ENCODE data around the gene SOX11.

Gene SOX11

DNA sequence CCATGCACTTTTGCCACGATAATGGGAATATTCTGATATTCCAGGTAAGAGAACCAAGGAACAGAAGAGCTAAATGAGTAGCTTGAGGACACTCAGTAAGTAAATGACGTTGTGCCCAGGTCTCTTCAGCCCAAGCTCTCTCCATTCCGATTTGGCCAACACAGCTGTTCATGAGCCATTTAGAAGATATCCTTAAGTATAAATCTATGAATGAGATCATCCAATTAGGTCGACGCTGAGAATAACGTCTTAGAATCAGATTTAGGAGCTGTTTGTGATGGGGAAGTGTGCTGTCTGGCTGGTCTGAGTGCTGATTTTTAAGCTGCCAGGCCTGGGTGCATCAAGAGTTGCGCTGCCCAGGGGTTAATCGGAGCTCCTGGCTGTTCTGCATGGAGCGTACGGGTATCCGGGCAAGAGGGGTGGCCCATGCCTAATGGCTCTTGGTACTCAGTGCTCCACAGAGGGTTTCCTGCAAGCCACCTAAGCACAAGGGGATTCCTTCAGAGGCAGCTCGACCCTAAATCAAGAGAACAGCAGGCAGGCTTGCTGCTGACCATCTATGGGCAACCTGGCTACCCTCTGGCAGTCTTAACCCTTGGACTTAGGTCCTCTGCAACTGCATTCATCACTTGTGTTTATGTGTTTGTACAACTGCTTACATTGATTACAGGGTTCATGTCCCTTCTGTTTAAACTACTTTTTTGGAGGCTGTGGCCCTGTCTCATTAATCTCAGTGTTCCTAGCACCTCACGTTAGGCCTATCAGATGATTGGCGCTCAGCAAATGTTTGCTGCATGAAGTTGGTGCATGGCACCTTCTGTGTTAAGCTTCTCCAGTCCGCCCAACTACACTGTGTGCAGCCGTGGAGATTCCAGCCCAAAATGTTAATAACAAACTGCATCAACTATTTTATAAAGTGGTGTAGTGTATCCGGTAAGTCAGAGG is 31.9 kb downstream of the SOX11 start:
- no peak overlapping the region for H3K4me3 ChIP-seq (ENCODE audit: low read depth, low read length)
- TF ChIP-seq, protein P1, sequence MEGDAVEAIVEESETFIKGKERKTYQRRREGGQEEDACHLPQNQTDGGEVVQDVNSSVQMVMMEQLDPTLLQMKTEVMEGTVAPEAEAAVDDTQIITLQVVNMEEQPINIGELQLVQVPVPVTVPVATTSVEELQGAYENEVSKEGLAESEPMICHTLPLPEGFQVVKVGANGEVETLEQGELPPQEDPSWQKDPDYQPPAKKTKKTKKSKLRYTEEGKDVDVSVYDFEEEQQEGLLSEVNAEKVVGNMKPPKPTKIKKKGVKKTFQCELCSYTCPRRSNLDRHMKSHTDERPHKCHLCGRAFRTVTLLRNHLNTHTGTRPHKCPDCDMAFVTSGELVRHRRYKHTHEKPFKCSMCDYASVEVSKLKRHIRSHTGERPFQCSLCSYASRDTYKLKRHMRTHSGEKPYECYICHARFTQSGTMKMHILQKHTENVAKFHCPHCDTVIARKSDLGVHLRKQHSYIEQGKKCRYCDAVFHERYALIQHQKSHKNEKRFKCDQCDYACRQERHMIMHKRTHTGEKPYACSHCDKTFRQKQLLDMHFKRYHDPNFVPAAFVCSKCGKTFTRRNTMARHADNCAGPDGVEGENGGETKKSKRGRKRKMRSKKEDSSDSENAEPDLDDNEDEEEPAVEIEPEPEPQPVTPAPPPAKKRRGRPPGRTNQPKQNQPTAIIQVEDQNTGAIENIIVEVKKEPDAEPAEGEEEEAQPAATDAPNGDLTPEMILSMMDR (IDR thresholded peaks at IDR 0.05; ENCODE audit: low read depth, low read length), result no peak

DNA sequence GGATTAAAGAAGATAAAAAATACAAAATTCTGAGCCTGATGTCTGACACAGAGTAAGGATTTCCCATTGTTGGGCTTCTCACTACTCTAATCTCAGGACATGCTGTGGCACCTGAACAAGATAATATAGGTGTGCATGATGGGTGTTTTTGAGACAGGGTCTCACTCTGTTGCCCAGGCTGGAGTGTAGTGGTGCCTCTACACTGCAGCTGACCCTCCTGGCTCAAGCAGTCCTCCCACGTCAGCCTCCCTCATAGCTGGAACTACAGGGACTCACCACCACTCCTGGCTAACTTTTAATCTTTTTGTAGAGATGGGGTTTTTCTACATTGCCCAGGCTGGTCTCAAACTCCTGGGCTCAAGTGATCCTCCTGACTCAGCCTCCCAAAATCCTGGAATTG is 32.9 kb downstream of the SOX11 start:
- no peak overlapping the region for H3K4me3 ChIP-seq (ENCODE audit: low read depth, low read length)
- TF ChIP-seq, protein P1 (IDR thresholded peaks at IDR 0.05; ENCODE audit: low read depth, low read length), result no peak

DNA sequence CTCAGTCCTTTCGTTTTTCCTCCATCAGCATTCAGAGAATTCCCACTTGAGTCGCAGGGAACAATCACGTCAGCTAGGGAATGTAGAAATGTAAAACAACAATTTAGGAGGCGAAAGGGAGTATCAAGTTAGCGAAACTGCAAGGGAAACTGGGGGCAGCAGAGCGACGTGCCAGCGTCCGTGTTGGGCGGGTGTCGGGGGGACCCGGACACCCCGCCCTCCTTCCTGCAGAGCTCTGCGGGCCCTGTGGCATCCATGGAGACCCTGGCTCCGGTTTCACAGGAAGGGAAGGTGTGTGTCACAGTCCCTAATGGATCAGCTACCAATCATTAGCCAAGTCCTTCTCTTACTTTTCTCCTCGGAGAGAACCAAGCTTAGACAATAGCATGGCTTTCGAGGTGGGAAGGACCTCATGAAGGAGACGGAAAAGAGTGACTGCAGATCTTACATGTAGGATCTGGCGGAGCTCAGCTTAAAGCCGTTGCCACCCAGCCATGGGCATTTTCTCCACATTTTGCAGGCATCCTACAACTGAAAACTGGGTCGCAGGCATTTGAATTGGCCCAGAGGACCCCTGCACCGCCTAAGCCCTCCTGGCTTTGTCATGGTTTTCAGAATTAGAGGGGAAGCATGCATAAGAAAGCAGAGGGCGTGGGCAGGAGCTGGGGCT is 33.7 kb downstream of the SOX11 start:
- TF ChIP-seq, protein P1 (IDR thresholded peaks at IDR 0.05; ENCODE audit: low read depth, low read length), result no peak
- H3K4me3 ChIP-seq (ENCODE audit: low read depth, low read length), result no peak overlapping the region

DNA sequence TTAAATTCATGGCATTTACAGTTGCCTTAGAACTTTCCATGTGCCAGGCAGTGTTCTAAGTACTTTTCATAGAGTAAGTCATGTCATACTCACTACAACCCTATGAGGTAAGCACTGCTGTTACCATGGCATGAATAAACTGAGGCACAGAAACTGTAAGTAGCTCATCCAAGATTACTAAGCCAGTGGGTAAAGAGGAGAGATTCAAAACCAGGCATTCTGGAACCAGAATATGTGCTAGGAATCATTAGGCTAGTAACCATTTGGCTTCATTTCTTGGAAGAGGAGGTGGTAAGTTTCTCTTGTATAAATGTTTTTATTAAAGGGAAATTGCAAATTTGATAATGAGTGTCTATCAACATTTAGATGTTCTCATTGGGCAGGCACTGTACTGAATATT is 35.1 kb downstream of the SOX11 start:
- H3K4me3 ChIP-seq (ENCODE audit: low read depth, low read length), result no peak overlapping the region
- TF ChIP-seq, protein P1 (IDR thresholded peaks at IDR 0.05; ENCODE audit: low read depth, low read length), result no peak

DNA sequence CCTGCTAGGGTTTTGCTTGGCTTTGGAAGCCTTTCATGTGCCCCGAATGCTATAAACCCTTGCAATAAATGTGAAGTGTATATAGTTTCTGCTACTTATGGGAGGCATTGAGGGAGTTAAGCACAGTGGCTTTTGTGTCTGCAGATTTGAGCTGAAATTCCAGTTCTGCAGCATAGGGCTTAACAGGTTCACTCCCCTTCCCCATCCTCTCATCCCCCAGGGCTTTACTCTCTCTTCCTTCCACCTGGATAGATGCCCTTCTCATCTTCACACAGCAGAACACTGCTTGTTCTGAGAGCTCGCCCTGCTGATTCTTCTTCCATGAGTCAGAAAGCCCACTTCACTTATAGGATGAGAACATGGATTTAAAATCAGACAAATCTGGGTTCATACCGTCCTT is 37.2 kb downstream of the SOX11 start:
- TF ChIP-seq, protein P1 (IDR thresholded peaks at IDR 0.05; ENCODE audit: low read depth, low read length), result no peak
- no peak overlapping the region for H3K4me3 ChIP-seq (ENCODE audit: low read depth, low read length)

DNA sequence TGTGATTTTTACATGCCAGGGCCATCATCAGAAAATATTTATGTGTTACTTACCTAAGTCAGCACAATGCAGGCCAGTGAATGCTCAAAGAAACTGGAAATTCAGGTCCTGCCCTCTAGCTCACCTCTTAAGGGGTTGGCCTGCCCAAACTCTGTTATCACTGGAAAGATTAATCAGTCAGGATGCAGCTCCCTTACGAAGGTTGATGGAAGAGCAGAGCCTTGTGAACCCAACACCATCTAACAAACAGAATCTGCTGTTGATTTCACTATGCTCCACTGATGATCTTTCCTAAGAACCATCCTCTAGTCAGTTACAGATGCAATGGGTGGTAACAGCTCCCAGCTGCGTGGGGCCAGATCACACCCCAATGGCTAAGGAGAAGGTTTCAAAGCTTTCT is 38.2 kb downstream of the SOX11 start:
- TF ChIP-seq, protein P1 (IDR thresholded peaks at IDR 0.05; ENCODE audit: low read depth, low read length), result no peak

More for the DNA sequence above, 38.2 kb downstream of the SOX11 start:
- H3K4me3 ChIP-seq (ENCODE audit: low read depth, low read length), result no peak overlapping the region
